A673 (cell line): ENCODE data around the gene PTMS.

Experiments used
- EZH2 ChIP-seq: fragments of 200-600 bp; sonication (generic); IDR thresholded peaks from 2 replicates; pipeline ENCODE4 v1.6.1; 2017; ENCODE audit warnings: borderline replicate concordance, low read depth, mild to moderate bottlenecking, mixed read lengths, antibody characterized with exemption, low read length; ENCODE audit not compliant: poor library complexity, severe bottlenecking
- TF ChIP-seq, protein P1 (sequence below): fragments of 300-800, 200-600 bp; sonication (generic); conservative IDR thresholded peaks from 2 replicates; pipeline ENCODE4 v1.5.1; 2017; ENCODE audit warnings: low read depth, mild to moderate bottlenecking, antibody characterized with exemption, low read length, moderate library complexity, mixed read lengths

DNA sequence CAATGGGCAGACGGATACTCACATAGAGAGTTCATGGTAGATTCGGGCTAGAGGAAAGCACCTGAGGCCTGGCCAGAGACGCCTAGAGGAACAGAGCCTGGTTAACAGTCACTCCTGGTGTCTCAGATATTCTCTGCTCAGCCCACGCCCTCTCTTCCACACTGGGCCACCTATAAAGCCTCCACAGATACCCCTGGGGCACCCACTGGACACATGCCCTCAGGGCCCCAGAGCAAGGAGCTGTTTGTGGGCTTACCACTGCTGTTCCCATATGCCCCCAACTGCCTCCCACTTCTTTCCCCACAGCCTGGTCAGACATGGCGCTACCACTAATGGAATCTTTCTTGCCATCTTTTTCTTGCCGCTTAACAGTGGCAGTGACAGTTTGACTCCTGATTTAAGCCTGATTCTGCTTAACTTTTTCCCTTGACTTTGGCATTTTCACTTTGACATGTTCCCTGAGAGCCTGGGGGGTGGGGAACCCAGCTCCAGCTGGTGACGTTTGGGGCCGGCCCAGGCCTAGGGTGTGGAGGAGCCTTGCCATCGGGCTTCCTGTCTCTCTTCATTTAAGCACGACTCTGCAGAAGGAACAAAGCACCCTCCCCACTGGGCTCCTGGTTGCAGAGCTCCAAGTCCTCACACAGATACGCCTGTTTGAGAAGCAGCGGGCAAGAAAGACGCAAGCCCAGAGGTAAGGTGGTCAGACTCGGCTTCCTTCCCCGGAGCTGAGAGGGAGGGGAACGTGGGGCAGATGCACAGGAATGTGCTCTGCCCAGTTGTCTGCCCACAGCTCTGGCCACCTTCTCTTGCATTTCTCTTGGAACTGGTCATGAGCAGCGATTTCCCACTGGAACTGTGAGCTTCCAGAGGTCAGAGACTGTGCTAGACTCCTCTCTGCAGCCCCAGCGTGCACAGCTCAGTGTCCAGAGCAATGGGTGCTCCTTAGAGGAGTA lies 23.1 kb downstream of the PTMS start, which contains the start of gene CD4:
- TF ChIP-seq, protein P1, sequence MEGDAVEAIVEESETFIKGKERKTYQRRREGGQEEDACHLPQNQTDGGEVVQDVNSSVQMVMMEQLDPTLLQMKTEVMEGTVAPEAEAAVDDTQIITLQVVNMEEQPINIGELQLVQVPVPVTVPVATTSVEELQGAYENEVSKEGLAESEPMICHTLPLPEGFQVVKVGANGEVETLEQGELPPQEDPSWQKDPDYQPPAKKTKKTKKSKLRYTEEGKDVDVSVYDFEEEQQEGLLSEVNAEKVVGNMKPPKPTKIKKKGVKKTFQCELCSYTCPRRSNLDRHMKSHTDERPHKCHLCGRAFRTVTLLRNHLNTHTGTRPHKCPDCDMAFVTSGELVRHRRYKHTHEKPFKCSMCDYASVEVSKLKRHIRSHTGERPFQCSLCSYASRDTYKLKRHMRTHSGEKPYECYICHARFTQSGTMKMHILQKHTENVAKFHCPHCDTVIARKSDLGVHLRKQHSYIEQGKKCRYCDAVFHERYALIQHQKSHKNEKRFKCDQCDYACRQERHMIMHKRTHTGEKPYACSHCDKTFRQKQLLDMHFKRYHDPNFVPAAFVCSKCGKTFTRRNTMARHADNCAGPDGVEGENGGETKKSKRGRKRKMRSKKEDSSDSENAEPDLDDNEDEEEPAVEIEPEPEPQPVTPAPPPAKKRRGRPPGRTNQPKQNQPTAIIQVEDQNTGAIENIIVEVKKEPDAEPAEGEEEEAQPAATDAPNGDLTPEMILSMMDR: no peak
- no peak for TF ChIP-seq EZH2
